HL-60 (cell line): ENCODE results near the gene ERBB4.

ENCODE experiments used
- DNase-seq, 2 experiments: peaks; one replicate each; pipeline ENCODE4 v3.0.0-alpha.2; 2010 to 2020; ENCODE audit warnings: low read depth in 1 of 2, low spot score in 1 of 2
- H3K27ac ChIP-seq: fragments of 250-450 bp; sonication (Bioruptor Pico); replicated peaks from 2 replicates; pipeline ENCODE4 v1.5.1; 2020; ENCODE audit warnings: mild to moderate bottlenecking, moderate library complexity
- H3K27me3 ChIP-seq: fragments of 250-450 bp; sonication (Bioruptor Pico); 2 replicates; pipeline ENCODE4 v1.5.1; 2021; ENCODE audit warnings: mild to moderate bottlenecking, moderate library complexity; ENCODE audit not compliant: insufficient read depth, poor library complexity, severe bottlenecking
- H3K4me3 ChIP-seq: replicated peaks from 2 replicates; pipeline ENCODE4 v1.5.1; 2011; ENCODE audit warnings: mild to moderate bottlenecking, control low read depth, low read length; ENCODE audit not compliant: insufficient read depth
- CTCF ChIP-seq: IDR thresholded peaks from one replicate; pipeline ENCODE4 v1.5.1; 2011; ENCODE audit warnings: low read length, control low read depth, inconsistent platforms; ENCODE audit not compliant: insufficient read depth
- GABPA ChIP-seq: IDR thresholded peaks from 2 replicates; pipeline ENCODE4 v1.6.1; 2012; ENCODE audit warnings: low read depth
- POLR2AphosphoS5 ChIP-seq: IDR thresholded peaks from 2 replicates; pipeline ENCODE4 v1.6.1; 2012; ENCODE audit warnings: low read depth
- REST ChIP-seq: IDR thresholded peaks from 2 replicates; pipeline ENCODE4 v1.6.1; 2012; ENCODE audit warnings: low read depth; ENCODE audit not compliant: insufficient replicate concordance
- SPI1 ChIP-seq: IDR thresholded peaks from 2 replicates; pipeline ENCODE4 v1.6.1; 2012; ENCODE audit warnings: low read depth, mild to moderate bottlenecking, borderline replicate concordance

The ERBB4 gene

GRCh38 chr2:211429256-211429920 is 1109.2 kb downstream of the ERBB4 start:
- DNase-seq = no peak
- no peak for TF ChIP-seq GABPA
- no peak for TF ChIP-seq CTCF
- no peak for TF ChIP-seq POLR2AphosphoS5
- TF ChIP-seq SPI1 = no peak
- TF ChIP-seq REST = no peak
- Histone ChIP-seq H3K27ac (no peak overlapping the region), H3K4me3 (no peak overlapping the region), H3K27me3 (no peaks in the 10 kb centered on the region)

GRCh38 chr2:211426240-211426639 is 1112.4 kb downstream of the ERBB4 start:
- Histone ChIP-seq H3K4me3 (no peak overlapping the region), H3K27ac (no peak overlapping the region), H3K27me3 (no peaks in the 10 kb centered on the region)
- no peak for DNase-seq
- TF ChIP-seq GABPA (no peak), REST (no peak), POLR2AphosphoS5 (no peak), SPI1 (no peak), CTCF (no peak)

- Histone ChIP-seq H3K27me3 (no peaks in the 10 kb centered on the region), H3K27ac (no peak overlapping the region), H3K4me3 (no peak overlapping the region)
- TF ChIP-seq SPI1 (no peak), POLR2AphosphoS5 (no peak), GABPA (no peak), CTCF (no peak), REST (no peak)
- DNase-seq = no peak
Observed at GRCh38 chr2:211423018-211423417, 1115.6 kb downstream of the ERBB4 start.
